Prostate gland (tissue), 2 donors: ENCODE results near the gene PCSK6.

Experiments
- POLR2A ChIP-seq: fragments of 450-650 bp; IDR thresholded peaks from one replicate; pipeline ENCODE4 v1.6.1; 2016; ENCODE audit warnings: antibody characterized with exemption, mild to moderate bottlenecking
- POLR2AphosphoS5 ChIP-seq: sonication (generic); formaldehyde crosslinking; IDR thresholded peaks from one replicate; pipeline ENCODE4 v1.6.1; 2017; ENCODE audit warnings: antibody characterized with exemption
- TF ChIP-seq, protein P1 (sequence below), 4 experiments: fragments of 200-600 bp in 2 of 4; fragments of 450-650 bp in 2 of 4; sonication (generic) in 2 of 4; IDR thresholded peaks; 1 replicate in 3 of 4; 2 replicates in 1 of 4; pipeline ENCODE4 v1.5.1; 2016 to 2019; ENCODE audit warnings: antibody characterized with exemption in 4 of 4, mild to moderate bottlenecking in 2 of 4, moderate library complexity in 2 of 4

- TF ChIP-seq, protein P1, sequence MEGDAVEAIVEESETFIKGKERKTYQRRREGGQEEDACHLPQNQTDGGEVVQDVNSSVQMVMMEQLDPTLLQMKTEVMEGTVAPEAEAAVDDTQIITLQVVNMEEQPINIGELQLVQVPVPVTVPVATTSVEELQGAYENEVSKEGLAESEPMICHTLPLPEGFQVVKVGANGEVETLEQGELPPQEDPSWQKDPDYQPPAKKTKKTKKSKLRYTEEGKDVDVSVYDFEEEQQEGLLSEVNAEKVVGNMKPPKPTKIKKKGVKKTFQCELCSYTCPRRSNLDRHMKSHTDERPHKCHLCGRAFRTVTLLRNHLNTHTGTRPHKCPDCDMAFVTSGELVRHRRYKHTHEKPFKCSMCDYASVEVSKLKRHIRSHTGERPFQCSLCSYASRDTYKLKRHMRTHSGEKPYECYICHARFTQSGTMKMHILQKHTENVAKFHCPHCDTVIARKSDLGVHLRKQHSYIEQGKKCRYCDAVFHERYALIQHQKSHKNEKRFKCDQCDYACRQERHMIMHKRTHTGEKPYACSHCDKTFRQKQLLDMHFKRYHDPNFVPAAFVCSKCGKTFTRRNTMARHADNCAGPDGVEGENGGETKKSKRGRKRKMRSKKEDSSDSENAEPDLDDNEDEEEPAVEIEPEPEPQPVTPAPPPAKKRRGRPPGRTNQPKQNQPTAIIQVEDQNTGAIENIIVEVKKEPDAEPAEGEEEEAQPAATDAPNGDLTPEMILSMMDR (IDR thresholded peaks at IDR 0.05): no peak
- TF ChIP-seq POLR2A: no peak
- TF ChIP-seq POLR2AphosphoS5: no peak
Observed at GRCh38 chr15:101306341-101307047, 183.0 kb downstream of the PCSK6 start.
